HEK293 (cell line): ENCODE data around the gene TMED3.
"Not testable (repeated sequence)": the region's sequence is repeated elsewhere in the genome, so short reads cannot be mapped to it uniquely, and the experiment has no call there.

Experiments
- CTCF ChIP-seq: fragments of 450-650 bp; formaldehyde crosslinking; IDR thresholded peaks from 2 replicates; pipeline ENCODE4 v1.5.1; 2016; ENCODE audit warnings: missing biosample characterization, missing genetic modification characterization
- ZNF23 ChIP-seq: fragments of 450-650 bp; formaldehyde crosslinking; IDR thresholded peaks from 2 replicates; pipeline ENCODE4 v1.5.1; 2016; ENCODE audit warnings: missing biosample characterization, missing genetic modification characterization, borderline replicate concordance
- ZNF549 ChIP-seq: fragments of 450-650 bp; IDR thresholded peaks from 2 replicates; pipeline ENCODE4 v1.5.1; 2018; ENCODE audit warnings: missing biosample characterization, missing genetic modification characterization, mild to moderate bottlenecking, inconsistent platforms, moderate library complexity
- ZNF560 ChIP-seq: fragments of 450-650 bp; formaldehyde crosslinking; IDR thresholded peaks from 2 replicates; pipeline ENCODE4 v1.5.1; 2017; ENCODE audit warnings: missing biosample characterization, missing genetic modification characterization, borderline replicate concordance
- ZNF626 ChIP-seq: fragments of 450-650 bp; sonication (Bioruptor Pico); formaldehyde crosslinking; IDR thresholded peaks from 2 replicates; pipeline ENCODE4 v1.5.1; 2018; ENCODE audit warnings: missing biosample characterization, missing genetic modification characterization, inconsistent platforms
- ZNF629 ChIP-seq: fragments of 450-650 bp; formaldehyde crosslinking; IDR thresholded peaks from 2 replicates; pipeline ENCODE4 v1.5.1; 2017; ENCODE audit warnings: missing biosample characterization, missing genetic modification characterization
- ZNF670 ChIP-seq: fragments of 450-650 bp; formaldehyde crosslinking; IDR thresholded peaks from 2 replicates; pipeline ENCODE4 v1.5.1; 2016; ENCODE audit warnings: missing biosample characterization, missing genetic modification characterization, low read depth
- ZNF707 ChIP-seq: fragments of 450-650 bp; formaldehyde crosslinking; IDR thresholded peaks from 2 replicates; pipeline ENCODE4 v1.5.1; 2016; ENCODE audit warnings: missing biosample characterization, missing genetic modification characterization
- TF ChIP-seq, protein P1 (sequence below): fragments of 450-650 bp; formaldehyde crosslinking; IDR thresholded peaks from 2 replicates; pipeline ENCODE4 v1.5.1; 2017; ENCODE audit warnings: missing biosample characterization, mild to moderate bottlenecking, missing genetic modification characterization, moderate library complexity
- TF ChIP-seq, protein P2 (sequence below): sonication (generic); formaldehyde crosslinking; IDR thresholded peaks from 2 replicates; pipeline ENCODE4 v1.8.1; 2022; ENCODE audit warnings: mild to moderate bottlenecking, moderate library complexity, missing genetic modification reagents

GRCh38 chr15:79319973-79320372, 9.1 kb downstream of the TMED3 start:
- not testable (repeated sequence) for TF ChIP-seq CTCF (tag by site-specific recombination); ZNF23 (tag by site-specific recombination); ZNF549 (tag by site-specific recombination); ZNF670; ZNF626 (tag by site-specific recombination); ZNF707; ZNF629 (tag by site-specific recombination); ZNF560 (tag by site-specific recombination)
- TF ChIP-seq, protein P1, sequence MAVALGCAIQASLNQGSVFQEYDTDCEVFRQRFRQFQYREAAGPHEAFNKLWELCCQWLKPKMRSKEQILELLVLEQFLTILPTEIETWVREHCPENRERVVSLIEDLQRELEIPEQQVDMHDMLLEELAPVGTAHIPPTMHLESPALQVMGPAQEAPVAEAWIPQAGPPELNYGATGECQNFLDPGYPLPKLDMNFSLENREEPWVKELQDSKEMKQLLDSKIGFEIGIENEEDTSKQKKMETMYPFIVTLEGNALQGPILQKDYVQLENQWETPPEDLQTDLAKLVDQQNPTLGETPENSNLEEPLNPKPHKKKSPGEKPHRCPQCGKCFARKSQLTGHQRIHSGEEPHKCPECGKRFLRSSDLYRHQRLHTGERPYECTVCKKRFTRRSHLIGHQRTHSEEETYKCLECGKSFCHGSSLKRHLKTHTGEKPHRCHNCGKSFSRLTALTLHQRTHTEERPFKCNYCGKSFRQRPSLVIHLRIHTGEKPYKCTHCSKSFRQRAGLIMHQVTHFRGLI (tag by site-specific recombination), result not testable (repeated sequence)
- TF ChIP-seq, protein P2, sequence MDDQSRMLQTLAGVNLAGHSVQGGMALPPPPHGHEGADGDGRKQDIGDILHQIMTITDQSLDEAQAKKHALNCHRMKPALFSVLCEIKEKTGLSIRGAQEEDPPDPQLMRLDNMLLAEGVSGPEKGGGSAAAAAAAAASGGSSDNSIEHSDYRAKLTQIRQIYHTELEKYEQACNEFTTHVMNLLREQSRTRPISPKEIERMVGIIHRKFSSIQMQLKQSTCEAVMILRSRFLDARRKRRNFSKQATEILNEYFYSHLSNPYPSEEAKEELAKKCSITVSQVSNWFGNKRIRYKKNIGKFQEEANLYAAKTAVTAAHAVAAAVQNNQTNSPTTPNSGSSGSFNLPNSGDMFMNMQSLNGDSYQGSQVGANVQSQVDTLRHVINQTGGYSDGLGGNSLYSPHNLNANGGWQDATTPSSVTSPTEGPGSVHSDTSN (CRISPR knock-in tag), result not testable (repeated sequence)
